Measurements from ENCODE around the gene WAC. TPM values are rescaled to one million over a fixed set of nuclear protein-coding genes. Genes with fewer than 3 reads are reported as not detected.

WAC gene
- total and polyA plus RNA-seq, 10 of the 15 experiments (the other 5 are each of a cell fraction or from before 2014, with no cell fraction given): 26.5 to 131 (median 69.4) TPM

DNA sequence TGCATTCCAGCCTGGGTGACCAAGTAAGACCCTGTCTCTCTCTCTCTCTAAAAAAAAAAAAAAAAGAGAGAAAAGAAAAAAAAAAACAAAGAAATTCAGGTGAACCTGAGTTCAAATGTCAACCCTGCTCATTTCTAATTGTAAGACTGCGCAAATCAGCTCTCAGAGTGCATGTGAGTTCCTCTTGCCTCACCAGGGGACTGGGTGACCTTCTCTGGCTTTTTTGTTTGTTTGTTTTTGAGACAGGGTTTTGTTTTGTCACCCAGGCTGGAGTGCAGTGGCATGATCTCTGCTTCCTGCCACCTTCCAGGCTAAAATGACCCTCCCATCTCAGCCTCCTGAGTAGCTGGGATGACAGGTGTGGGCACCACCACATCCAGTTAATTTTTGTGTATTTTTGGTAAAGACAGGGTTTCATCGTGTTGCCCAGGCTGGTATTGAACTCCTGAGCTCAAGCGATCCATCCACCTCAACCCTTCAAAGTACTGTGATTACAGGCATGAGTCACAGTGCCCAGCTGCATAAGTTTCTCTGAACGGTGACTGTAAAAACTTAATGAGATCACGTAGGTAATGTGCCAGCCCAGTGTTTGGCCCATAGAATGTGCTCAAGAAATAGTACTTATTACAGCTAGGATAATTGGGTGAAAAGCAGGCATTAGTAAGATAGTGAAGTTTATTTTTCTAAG is 99.1 kb downstream of the WAC start:
- CTCF ChIA-PET: interaction anchor here (1.0 kb wide), 1 partner anchor 32 kb away, joined by 3 read pairs; no protein-coding TSS in a partner anchor
- 52% methylated on average over 5 of the region's 5 CpGs for WGBS (ENCODE audit: insufficient coverage, insufficient replicate concordance, low lambda C conversion rate, missing lambda C conversion rate)
- FAIRE-seq: no peak

GRCh38 chr10:28632584-28632945 is 99.6 kb downstream of the WAC start:
- in situ Hi-C loops (cut with MboI) (no loop called here), intact Hi-C loops (cut with micrococcal nuclease; ENCODE audit: unreplicated experiment) (no loop called here)
- H3K4me1 ChIP-seq (ENCODE audit: control insufficient read depth, insufficient read depth, low read length): no peaks in the 10 kb centered on the region
- H2AFZ ChIP-seq (ENCODE audit: control insufficient read depth, low read depth, low read length): no peak overlapping the region
- DNase-seq (ENCODE audit: low read depth, low spot score) (no peak), FAIRE-seq (no peak), ATAC-seq (no peak)
- POLR2A ChIA-PET: no interaction called here
- H4K20me1 ChIP-seq (ENCODE audit: control insufficient read depth, insufficient read depth): no peaks in the 10 kb centered on the region
- H3K4me2 ChIP-seq (ENCODE audit: control insufficient read depth, insufficient read depth): no peak overlapping the region
- H3K27me3 ChIP-seq (replicated peaks in 1 of 2; ENCODE audit: control insufficient read depth in 2 of 2, insufficient read depth in 2 of 2, low read length in 1 of 2): no peaks in the 10 kb centered on the region
- no peak overlapping the region for H3K27ac ChIP-seq (ENCODE audit: control insufficient read depth, insufficient read depth)
- H3K79me2 ChIP-seq (ENCODE audit: control insufficient read depth, insufficient read depth, low read length): no peaks in the 10 kb centered on the region
- RAD21 ChIA-PET (ENCODE audit: unreplicated experiment): no interaction called here
- no peak overlapping the region for H3K9ac ChIP-seq (ENCODE audit: control insufficient read depth, insufficient read depth, low read length)
- H3K9me3 ChIP-seq (replicated peaks; ENCODE audit: control insufficient read depth, insufficient read depth, low read length): no peaks in the 10 kb centered on the region
- no TSS peak for BruUV-seq (replicated peaks)
- WGBS (ENCODE audit: insufficient coverage, insufficient replicate concordance, low lambda C conversion rate, missing lambda C conversion rate): 69% methylated on average over 1 of the region's 1 CpG
- H3K4me3 ChIP-seq: no peak overlapping the region
- CTCF ChIA-PET: interaction anchor here (1.0 kb wide), 1 partner anchor 31 kb away, joined by 3 read pairs; no protein-coding TSS in a partner anchor
- SMC1A ChIA-PET (ENCODE audit: uncharacterized antibody, unreplicated experiment): interaction anchor here (1.0 to 1.6 kb wide), 2 partner anchors 29 to 672 kb away, joined by 3 to 5 read pairs; no protein-coding TSS in a partner anchor
- H3K36me3 ChIP-seq (ENCODE audit: control insufficient read depth in 2 of 2, insufficient read depth in 2 of 2, low read length in 1 of 2): no peaks in the 10 kb centered on the region
- no peak for TF ChIP-seq E2F8 (IDR thresholded peaks at IDR 0.05; ENCODE audit: low read depth, partially characterized antibody)
- TF ChIP-seq CHD1 (IDR thresholded peaks at IDR 0.05; ENCODE audit: low read depth, low read length): no peak
- TF ChIP-seq, protein P1, sequence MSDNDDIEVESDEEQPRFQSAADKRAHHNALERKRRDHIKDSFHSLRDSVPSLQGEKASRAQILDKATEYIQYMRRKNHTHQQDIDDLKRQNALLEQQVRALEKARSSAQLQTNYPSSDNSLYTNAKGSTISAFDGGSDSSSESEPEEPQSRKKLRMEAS (IDR thresholded peaks at IDR 0.05; ENCODE audit: low read depth, low read length): no peak
- no peak for TF ChIP-seq SMAD5 (IDR thresholded peaks at IDR 0.05; ENCODE audit: low read depth)
- TF ChIP-seq ZBTB40 (IDR thresholded peaks at IDR 0.05; ENCODE audit: borderline replicate concordance): no peak
- no peak for TF ChIP-seq SP1 (IDR thresholded peaks at IDR 0.05; ENCODE audit: low read depth, low read length)
- TF ChIP-seq PML (IDR thresholded peaks at IDR 0.05; ENCODE audit: low read length): no peak
- TF ChIP-seq NFYB (IDR thresholded peaks at IDR 0.05; ENCODE audit: insufficient read depth, low read depth, low read length): no peak

More for the DNA sequence above, 99.1 kb downstream of the WAC start:
- no peak overlapping the region for H3K4me3 ChIP-seq
- H3K9me3 ChIP-seq (replicated peaks; ENCODE audit: control insufficient read depth, insufficient read depth, low read length): no peaks in the 10 kb centered on the region
- H3K9ac ChIP-seq (ENCODE audit: control insufficient read depth, insufficient read depth, low read length): no peak overlapping the region
- no peaks in the 10 kb centered on the region for H3K79me2 ChIP-seq (ENCODE audit: control insufficient read depth, insufficient read depth, low read length)
- RAD21 ChIA-PET (ENCODE audit: unreplicated experiment): no interaction called here
- no peak overlapping the region for H3K27ac ChIP-seq (ENCODE audit: control insufficient read depth, insufficient read depth)
- no TSS peak for BruUV-seq (replicated peaks)
- no peak overlapping the region for H3K4me2 ChIP-seq (ENCODE audit: control insufficient read depth, insufficient read depth)
- no peaks in the 10 kb centered on the region for H3K36me3 ChIP-seq (ENCODE audit: control insufficient read depth in 2 of 2, insufficient read depth in 2 of 2, low read length in 1 of 2)
- DNase-seq (ENCODE audit: low read depth, low spot score): no peak
- in situ Hi-C loops (cut with MboI) (no loop called here), intact Hi-C loops (cut with micrococcal nuclease; ENCODE audit: unreplicated experiment) (no loop called here)
- POLR2A ChIA-PET: no interaction called here
- no peaks in the 10 kb centered on the region for H4K20me1 ChIP-seq (ENCODE audit: control insufficient read depth, insufficient read depth)
- no peak overlapping the region for H2AFZ ChIP-seq (ENCODE audit: control insufficient read depth, low read depth, low read length)
- no peak for TF ChIP-seq EED (IDR thresholded peaks at IDR 0.05; ENCODE audit: low read depth)
- TF ChIP-seq JUND (IDR thresholded peaks at IDR 0.05; ENCODE audit: low read depth, low read length): no peak
- TF ChIP-seq SUPT20H (IDR thresholded peaks at IDR 0.05; ENCODE audit: borderline replicate concordance, control insufficient read depth, low read depth, low read length): no peak
- ATAC-seq: no peak
- no peaks in the 10 kb centered on the region for H3K27me3 ChIP-seq (replicated peaks in 1 of 2; ENCODE audit: control insufficient read depth in 2 of 2, insufficient read depth in 2 of 2, low read length in 1 of 2)
- no peaks in the 10 kb centered on the region for H3K4me1 ChIP-seq (ENCODE audit: control insufficient read depth, insufficient read depth, low read length)
- SMC1A ChIA-PET (ENCODE audit: uncharacterized antibody, unreplicated experiment): interaction anchor here (1.0 to 1.6 kb wide), 2 partner anchors 30 to 672 kb away, joined by 3 to 5 read pairs; no protein-coding TSS in a partner anchor
